HepG2 (cell line): ENCODE data around the gene KLHL12. TPM values are rescaled to one million over a fixed set of nuclear protein-coding genes. Genes with fewer than 3 reads are reported as not detected.
A peak's percentile ranks its signal among the peaks of the same experiment; 100 is the strongest.

ENCODE experiments used
- DRAP1 ChIP-seq: IDR thresholded peaks from 2 replicates; pipeline ENCODE4 v1.6.1; 2016; ENCODE audit warnings: missing genetic modification reagents, missing compliant biosample characterization
- GMEB2 ChIP-seq: IDR thresholded peaks from 2 replicates; pipeline ENCODE4 v1.6.1; 2016; ENCODE audit warnings: missing biosample characterization, missing genetic modification reagents, low read depth
- GTF2F1 ChIP-seq: fragments of 150-350 bp; IDR thresholded peaks from 2 replicates; pipeline ENCODE4 v1.6.1; 2014; ENCODE audit warnings: low read length
- HDAC1 ChIP-seq: sonication (generic); formaldehyde crosslinking; IDR thresholded peaks from 2 replicates; pipeline ENCODE4 v1.5.1; 2020; ENCODE audit warnings: mild to moderate bottlenecking, missing genetic modification reagents
- HDAC6 ChIP-seq: fragments of 200-600 bp; sonication (generic); IDR thresholded peaks from 2 replicates; pipeline ENCODE4 v1.7.0; 2017; ENCODE audit warnings: mild to moderate bottlenecking, antibody characterized with exemption, low read length, low read depth
- HNRNPUL1 ChIP-seq: fragments of 200-400 bp; formaldehyde crosslinking; IDR thresholded peaks from 2 replicates; pipeline ENCODE4 v1.6.1; 2017; ENCODE audit warnings: low read depth, mild to moderate bottlenecking, low read length, moderate library complexity
- NFYC ChIP-seq: IDR thresholded peaks from 2 replicates; pipeline ENCODE4 v1.6.1; 2016; ENCODE audit warnings: missing genetic modification reagents, missing compliant biosample characterization
- PITX1 ChIP-seq: sonication (generic); formaldehyde crosslinking; IDR thresholded peaks from 2 replicates; pipeline ENCODE4 v1.5.1; 2020; ENCODE audit warnings: mild to moderate bottlenecking, missing genetic modification reagents
- POGZ ChIP-seq: sonication (generic); formaldehyde crosslinking; IDR thresholded peaks from 2 replicates; pipeline ENCODE4 v1.4.0; 2020; ENCODE audit warnings: mild to moderate bottlenecking, missing genetic modification reagents
- POLR2G ChIP-seq: fragments of 200-400 bp; formaldehyde crosslinking; IDR thresholded peaks from 2 replicates; pipeline ENCODE4 v1.6.1; 2018; ENCODE audit warnings: mild to moderate bottlenecking, low read depth, low read length, moderate library complexity
- RARA ChIP-seq: IDR thresholded peaks from 2 replicates; pipeline ENCODE4 v1.6.1; 2016; ENCODE audit warnings: missing genetic modification reagents, missing compliant biosample characterization
- TAF1 ChIP-seq: sonication (generic); formaldehyde crosslinking; IDR thresholded peaks from 2 replicates; pipeline ENCODE4 v1.4.0; 2020; ENCODE audit warnings: missing genetic modification reagents
- TFDP1 ChIP-seq: IDR thresholded peaks from 2 replicates; pipeline ENCODE4 v1.6.1; 2016; ENCODE audit warnings: missing compliant biosample characterization, missing genetic modification reagents, borderline replicate concordance
- TFDP2 ChIP-seq: sonication (generic); formaldehyde crosslinking; IDR thresholded peaks from 2 replicates; pipeline ENCODE4 v1.4.0; 2020; ENCODE audit warnings: missing genetic modification reagents
- TIGD3 ChIP-seq: sonication (generic); formaldehyde crosslinking; IDR thresholded peaks from 2 replicates; pipeline ENCODE4 v1.5.1; 2020; ENCODE audit warnings: mild to moderate bottlenecking, missing genetic modification reagents, borderline replicate concordance
- ZNF292 ChIP-seq: sonication (generic); formaldehyde crosslinking; IDR thresholded peaks from 2 replicates; pipeline ENCODE4 v1.8.1; 2022; ENCODE audit warnings: mild to moderate bottlenecking, low read depth, missing genetic modification reagents, borderline replicate concordance
- ZNF33B ChIP-seq: sonication (generic); formaldehyde crosslinking; IDR thresholded peaks from 2 replicates; pipeline ENCODE4 v1.5.1; 2020; ENCODE audit warnings: mild to moderate bottlenecking, missing genetic modification reagents
- ZNF580 ChIP-seq: IDR thresholded peaks from 2 replicates; pipeline ENCODE4 v1.6.1; 2016; ENCODE audit warnings: low read depth, borderline replicate concordance
- ZNF703 ChIP-seq: sonication (generic); formaldehyde crosslinking; IDR thresholded peaks from 2 replicates; pipeline ENCODE4 v1.5.1; 2020; ENCODE audit warnings: missing genetic modification reagents, mild to moderate bottlenecking, moderate library complexity, borderline replicate concordance
- ZNF747 ChIP-seq: sonication (generic); formaldehyde crosslinking; IDR thresholded peaks from 2 replicates; pipeline ENCODE4 v1.8.1; 2023; ENCODE audit warnings: missing genetic modification reagents, mild to moderate bottlenecking, borderline replicate concordance
- ZNF782 ChIP-seq: sonication (generic); formaldehyde crosslinking; IDR thresholded peaks from 2 replicates; pipeline ENCODE4 v1.4.0; 2020; ENCODE audit warnings: missing genetic modification reagents, mild to moderate bottlenecking, borderline replicate concordance
- ZSCAN21 ChIP-seq: sonication (generic); formaldehyde crosslinking; IDR thresholded peaks from 2 replicates; pipeline ENCODE4 v1.8.0; 2022; ENCODE audit warnings: mild to moderate bottlenecking, missing genetic modification reagents, moderate library complexity, borderline replicate concordance
- polyA plus RNA-seq, 8 experiments: library from polyadenylated mRNA; depleted of rRNA in 3 of 8; stranded (reverse) in 7 of 8; unstranded in 1 of 8; fragments of >200 nt; fragmentation: Illumina TruSeq in 4 of 8; extraction: Trizol in 4 of 8; gene quantifications; 2 replicates each; pipeline versions ENCODE4 v1.2.1 to v1.2.3, GENCODE V29; 2011 to 2016; ENCODE audit warnings: low read depth in 4 of 8, missing spikeins in 1 of 8, mixed read lengths in 1 of 8; ENCODE audit not compliant: insufficient read depth in 1 of 8
- total RNA-seq, 5 experiments: library from RNA; depleted of rRNA; stranded (reverse); fragments of >200 nt; fragmentation: Illumina TruSeq; extraction: Trizol; gene quantifications; 2 replicates each; pipeline ENCODE4 v1.2.3, GENCODE V29; 2016; ENCODE audit warnings: low read depth in 1 of 5

Gene KLHL12
- total and polyA plus RNA-seq, 2 of the 13 experiments (the other 11 are each of a cell fraction or from before 2014, with no cell fraction given), result 19.2 to 25.2 TPM

- TF ChIP-seq GMEB2 (CRISPR knock-in tag) (no peak), DRAP1 (CRISPR knock-in tag) (peak; percentile 52; the same call in 1 of the 2 replicates), TFDP2 (peak; percentile 60), GTF2F1 (no peak), ZNF747 (CRISPR knock-in tag) (peak; percentile 59; the same call in 1 of the 2 replicates), NFYC (CRISPR knock-in tag) (0 out of 2 replicates have a peak, but pooled peaks have one; percentile 20), TAF1 (peak; percentile 93), POLR2G (peak; percentile 96), ZSCAN21 (CRISPR knock-in tag) (no peak), TFDP1 (CRISPR knock-in tag) (peak; percentile 34; the same call in 1 of the 2 replicates), ZNF782 (CRISPR knock-in tag) (0 out of 2 replicates have a peak, but pooled peaks have one; percentile 65), HDAC6 (no peak), RARA (CRISPR knock-in tag) (no peak; the same call in 1 of the 2 replicates), ZNF33B (CRISPR knock-in tag) (no peak), PITX1 (CRISPR knock-in tag) (peak; percentile 73), ZNF703 (peak; percentile 18; the same call in 1 of the 2 replicates), HNRNPUL1 (peak; percentile 31; the same call in 1 of the 2 replicates), HDAC1 (CRISPR knock-in tag) (peak; percentile 84), ZNF580 (CRISPR knock-in tag) (peak; percentile 54; the same call in 1 of the 2 replicates), ZNF292 (CRISPR knock-in tag) (peak; percentile 86), POGZ (peak; percentile 67), TIGD3 (CRISPR knock-in tag) (no peak)
Measured at GRCh38 chr1:202888531-202889360, 38.3 kb downstream of the KLHL12 start, which contains the start of gene RABIF (continued).
